ENCODE data around the gene TRIM34. TPM values are rescaled to one million over a fixed set of nuclear protein-coding genes. Genes with fewer than 3 reads are reported as not detected.

TRIM34 gene
- polyA plus RNA-seq, 1 of the 3 experiments (the other 2 are of a cell fraction), result 3.2 TPM

DNA sequence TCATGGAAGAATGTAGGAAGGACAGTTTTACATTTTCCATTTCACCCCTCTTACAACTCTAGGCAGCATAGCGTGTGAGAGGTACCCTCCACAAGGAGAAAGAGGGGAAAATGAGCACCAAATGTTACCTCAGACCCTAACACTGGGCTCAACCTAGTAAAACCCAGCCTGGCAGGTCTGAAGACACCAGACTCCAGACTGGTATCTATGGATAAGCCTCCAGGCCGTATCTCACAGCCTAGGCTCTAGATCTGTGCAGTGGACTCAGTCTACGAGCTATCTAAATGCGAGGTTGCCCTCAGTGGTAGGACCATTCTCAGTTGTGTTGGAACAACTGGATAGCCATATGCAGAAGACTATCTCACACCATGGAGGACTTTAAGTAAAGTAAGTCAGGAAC is 49.6 kb downstream of the TRIM34 start:
- Histone ChIP-seq H3K27me3 (ENCODE audit: insufficient read depth) (no peaks in the 10 kb centered on the region), H3F3A (replicated peaks; ENCODE audit: insufficient read depth) (peaks cover 11% of the 10 kb centered on the region), H3K9ac (no peak overlapping the region), H3K36me3 (replicated peaks in 1 of 2; ENCODE audit: control insufficient read depth in 1 of 2, insufficient read depth in 2 of 2, low read length in 1 of 2) (peaks cover 15 to 54% of the 10 kb centered on the region in 2 experiments), H3K27ac (ENCODE audit: low read depth in 2 of 2, low read length in 1 of 2) (no peak overlapping the region), H3K4me1 (ENCODE audit: control insufficient read depth in 1 of 2, insufficient read depth in 2 of 2, low read depth in 1 of 2, low read length in 1 of 2) (no peaks in the 10 kb centered on the region), H4K20me1 (ENCODE audit: insufficient read depth) (no peaks in the 10 kb centered on the region), H3K4me3 (ENCODE audit: low read depth in 2 of 2, low read length in 1 of 2) (no peak overlapping the region), H3K79me2 (ENCODE audit: insufficient read depth) (peaks cover 16% of the 10 kb centered on the region), H3K9me2 (no peaks in the 10 kb centered on the region), H3K4me2 (no peak overlapping the region), H3K9me3 (no peaks in the 10 kb centered on the region), H2AFZ (ENCODE audit: low read depth) (no peak overlapping the region)
- POLR2A ChIA-PET, result no interaction called here
- 54% methylated on average over 2 of the region's 4 CpGs for WGBS (ENCODE audit: low lambda C conversion rate)
- no peak for DNase-seq
- TF ChIP-seq, protein P1, sequence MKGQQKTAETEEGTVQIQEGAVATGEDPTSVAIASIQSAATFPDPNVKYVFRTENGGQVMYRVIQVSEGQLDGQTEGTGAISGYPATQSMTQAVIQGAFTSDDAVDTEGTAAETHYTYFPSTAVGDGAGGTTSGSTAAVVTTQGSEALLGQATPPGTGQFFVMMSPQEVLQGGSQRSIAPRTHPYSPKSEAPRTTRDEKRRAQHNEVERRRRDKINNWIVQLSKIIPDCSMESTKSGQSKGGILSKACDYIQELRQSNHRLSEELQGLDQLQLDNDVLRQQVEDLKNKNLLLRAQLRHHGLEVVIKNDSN (IDR thresholded peaks at IDR 0.05; ENCODE audit: borderline replicate concordance, low read depth), result no peak
- TF ChIP-seq GABPA (IDR thresholded peaks at IDR 0.05; ENCODE audit: low read depth) (no peak), EZH2phosphoT487 (IDR thresholded peaks at IDR 0.05; ENCODE audit: borderline replicate concordance, low read depth) (no peak), TCF12 (IDR thresholded peaks at IDR 0.05) (no peak), SMC3 (IDR thresholded peaks at IDR 0.05; ENCODE audit: low read depth, low read length) (no peak), MEF2A (IDR thresholded peaks at IDR 0.05; ENCODE audit: borderline replicate concordance, low read depth) (no peak), TEAD4 (IDR thresholded peaks at IDR 0.05; ENCODE audit: borderline replicate concordance, insufficient read depth) (no peak), SIN3A (IDR thresholded peaks at IDR 0.05; ENCODE audit: borderline replicate concordance, low read depth, low read length) (no peak), CHD2 (IDR thresholded peaks at IDR 0.05; ENCODE audit: low read length, partially characterized antibody) (no peak)
- TF ChIP-seq, protein P2, sequence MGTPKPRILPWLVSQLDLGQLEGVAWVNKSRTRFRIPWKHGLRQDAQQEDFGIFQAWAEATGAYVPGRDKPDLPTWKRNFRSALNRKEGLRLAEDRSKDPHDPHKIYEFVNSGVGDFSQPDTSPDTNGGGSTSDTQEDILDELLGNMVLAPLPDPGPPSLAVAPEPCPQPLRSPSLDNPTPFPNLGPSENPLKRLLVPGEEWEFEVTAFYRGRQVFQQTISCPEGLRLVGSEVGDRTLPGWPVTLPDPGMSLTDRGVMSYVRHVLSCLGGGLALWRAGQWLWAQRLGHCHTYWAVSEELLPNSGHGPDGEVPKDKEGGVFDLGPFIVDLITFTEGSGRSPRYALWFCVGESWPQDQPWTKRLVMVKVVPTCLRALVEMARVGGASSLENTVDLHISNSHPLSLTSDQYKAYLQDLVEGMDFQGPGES (IDR thresholded peaks at IDR 0.05; ENCODE audit: low read depth, low read length), result no peak
- TF ChIP-seq, protein P3, sequence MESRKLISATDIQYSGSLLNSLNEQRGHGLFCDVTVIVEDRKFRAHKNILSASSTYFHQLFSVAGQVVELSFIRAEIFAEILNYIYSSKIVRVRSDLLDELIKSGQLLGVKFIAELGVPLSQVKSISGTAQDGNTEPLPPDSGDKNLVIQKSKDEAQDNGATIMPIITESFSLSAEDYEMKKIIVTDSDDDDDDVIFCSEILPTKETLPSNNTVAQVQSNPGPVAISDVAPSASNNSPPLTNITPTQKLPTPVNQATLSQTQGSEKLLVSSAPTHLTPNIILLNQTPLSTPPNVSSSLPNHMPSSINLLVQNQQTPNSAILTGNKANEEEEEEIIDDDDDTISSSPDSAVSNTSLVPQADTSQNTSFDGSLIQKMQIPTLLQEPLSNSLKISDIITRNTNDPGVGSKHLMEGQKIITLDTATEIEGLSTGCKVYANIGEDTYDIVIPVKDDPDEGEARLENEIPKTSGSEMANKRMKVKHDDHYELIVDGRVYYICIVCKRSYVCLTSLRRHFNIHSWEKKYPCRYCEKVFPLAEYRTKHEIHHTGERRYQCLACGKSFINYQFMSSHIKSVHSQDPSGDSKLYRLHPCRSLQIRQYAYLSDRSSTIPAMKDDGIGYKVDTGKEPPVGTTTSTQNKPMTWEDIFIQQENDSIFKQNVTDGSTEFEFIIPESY (IDR thresholded peaks at IDR 0.05; ENCODE audit: borderline replicate concordance, low read depth), result no peak
- TF ChIP-seq, protein P4, sequence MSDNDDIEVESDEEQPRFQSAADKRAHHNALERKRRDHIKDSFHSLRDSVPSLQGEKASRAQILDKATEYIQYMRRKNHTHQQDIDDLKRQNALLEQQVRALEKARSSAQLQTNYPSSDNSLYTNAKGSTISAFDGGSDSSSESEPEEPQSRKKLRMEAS (IDR thresholded peaks at IDR 0.05; ENCODE audit: low read depth), result no peak
- CTCF ChIA-PET, result no interaction called here

DNA sequence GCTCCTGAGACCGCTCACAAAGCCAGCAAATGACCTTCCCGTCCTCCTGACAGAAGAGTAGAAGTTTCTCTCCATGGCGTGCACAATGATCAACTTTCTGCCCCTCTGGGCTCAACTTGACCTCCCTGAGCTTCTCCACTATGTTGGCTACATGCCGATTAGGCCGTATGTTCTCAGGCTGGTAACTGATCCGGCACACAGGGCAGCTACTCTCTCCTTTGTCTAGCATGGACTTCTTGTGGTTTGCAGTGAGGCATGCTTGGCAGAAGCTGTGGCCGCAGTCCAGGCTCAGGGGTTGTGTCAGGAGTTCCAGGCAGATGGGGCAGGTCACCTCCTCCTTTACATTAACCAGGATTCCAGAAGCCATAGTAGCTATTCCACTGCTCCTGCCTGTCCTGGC is 55.0 kb downstream of the TRIM34 start:
- peaks cover 41% of the 10 kb centered on the region for H3K79me2 ChIP-seq (ENCODE audit: insufficient read depth)
- no peaks in the 10 kb centered on the region for H4K20me1 ChIP-seq (ENCODE audit: insufficient read depth)
- no peak overlapping the region for H3K9ac ChIP-seq
- H3K9me2 ChIP-seq, result no peaks in the 10 kb centered on the region
- no peaks in the 10 kb centered on the region for H3K9me3 ChIP-seq
- H3K4me1 ChIP-seq (ENCODE audit: control insufficient read depth in 1 of 2, insufficient read depth in 2 of 2, low read depth in 1 of 2, low read length in 1 of 2), result no peaks in the 10 kb centered on the region
- DNase-seq, result no peak
- CTCF ChIA-PET, result no interaction called here
- no peak overlapping the region for H3K4me2 ChIP-seq
- no peak overlapping the region for H3K27ac ChIP-seq (ENCODE audit: low read depth in 2 of 2, low read length in 1 of 2)
- peaks cover 8% of the 10 kb centered on the region for H3F3A ChIP-seq (replicated peaks; ENCODE audit: insufficient read depth)
- no peak for TF ChIP-seq GABPA (IDR thresholded peaks at IDR 0.05; ENCODE audit: low read depth)
- TF ChIP-seq EZH2phosphoT487 (IDR thresholded peaks at IDR 0.05; ENCODE audit: borderline replicate concordance, low read depth), result no peak
- peak; percentile 52; the same call in 1 of the 2 replicates for TF ChIP-seq NFIC (IDR thresholded peaks at IDR 0.05; ENCODE audit: borderline replicate concordance)
- no peak for TF ChIP-seq CHD2 (IDR thresholded peaks at IDR 0.05; ENCODE audit: low read length, partially characterized antibody)
- no peak for TF ChIP-seq SMC3 (IDR thresholded peaks at IDR 0.05; ENCODE audit: low read depth, low read length)
- no peak for TF ChIP-seq RAD21 (IDR thresholded peaks at IDR 0.05; ENCODE audit: low read length)
- TF ChIP-seq EP300 (IDR thresholded peaks at IDR 0.05; ENCODE audit: borderline replicate concordance in 1 of 2, low read depth in 1 of 2, low read length in 1 of 2), result no peak
- TF ChIP-seq TCF12 (IDR thresholded peaks at IDR 0.05), result peak; percentile 28; the same call in 1 of the 2 replicates
- TF ChIP-seq RCOR1 (IDR thresholded peaks at IDR 0.05; ENCODE audit: low read length), result no peak
- no peak for TF ChIP-seq POLR2AphosphoS5 (IDR thresholded peaks at IDR 0.05; ENCODE audit: low read depth, low read length)
- TF ChIP-seq FOXM1 (IDR thresholded peaks at IDR 0.05; ENCODE audit: low read depth), result no peak
- TF ChIP-seq MXI1 (IDR thresholded peaks at IDR 0.05; ENCODE audit: low read depth, low read length), result no peak
- TF ChIP-seq FOXJ3 (CRISPR knock-in tag; IDR thresholded peaks at IDR 0.05), result no peak
- TF ChIP-seq, protein P4 (IDR thresholded peaks at IDR 0.05; ENCODE audit: low read depth), result no peak
- H3K4me3 ChIP-seq (ENCODE audit: low read depth in 2 of 2, low read length in 1 of 2), result no peak overlapping the region
- POLR2A ChIA-PET, result no interaction called here
- peaks cover 16 to 22% of the 10 kb centered on the region in 2 experiments for H3K36me3 ChIP-seq (replicated peaks in 1 of 2; ENCODE audit: control insufficient read depth in 1 of 2, insufficient read depth in 2 of 2, low read length in 1 of 2)
- 42% methylated on average over 6 of the region's 7 CpGs for WGBS (ENCODE audit: low lambda C conversion rate)
- H3K27me3 ChIP-seq (ENCODE audit: insufficient read depth), result no peaks in the 10 kb centered on the region
- no peak overlapping the region for H2AFZ ChIP-seq (ENCODE audit: low read depth)
